H9 (cell line): ENCODE data around the gene FAM8A1. TPM values are rescaled to one million over a fixed set of nuclear protein-coding genes. Genes with fewer than 3 reads are reported as not detected.

Experiments used
- DNase-seq: peaks from one replicate; pipeline ENCODE4 v3.0.0-alpha.2; 2017
- H2AFZ ChIP-seq: one replicate; pipeline ENCODE4 v1.6.1; 2013; ENCODE audit warnings: mild to moderate bottlenecking, low read length, control low read depth, moderate library complexity
- H2AK5ac ChIP-seq: 2 replicates; pipeline ENCODE4 v1.6.1; 2013; ENCODE audit warnings: low read length, control low read depth, mixed read lengths; ENCODE audit not compliant: insufficient read length
- H2BK120ac ChIP-seq: one replicate; pipeline ENCODE4 v1.6.1; 2013; ENCODE audit warnings: low read depth, mild to moderate bottlenecking, low read length, control low read depth, inconsistent platforms; ENCODE audit not compliant: poor library complexity, severe bottlenecking
- H2BK12ac ChIP-seq: 2 replicates; pipeline ENCODE4 v1.6.1; 2013; ENCODE audit warnings: low read length, control low read depth, mixed read lengths, low read depth; ENCODE audit not compliant: insufficient read length
- H2BK15ac ChIP-seq: 2 replicates; pipeline ENCODE4 v1.6.1; 2013; ENCODE audit warnings: low read depth, low read length, control low read depth
- H2BK20ac ChIP-seq: one replicate; pipeline ENCODE4 v1.6.1; 2013; ENCODE audit warnings: low read depth, mild to moderate bottlenecking, low read length, control low read depth, inconsistent platforms; ENCODE audit not compliant: poor library complexity, severe bottlenecking
- H2BK5ac ChIP-seq: 2 replicates; pipeline ENCODE4 v1.6.1; 2013; ENCODE audit warnings: low read length, control low read depth, mixed read lengths; ENCODE audit not compliant: insufficient read length
- H3K14ac ChIP-seq: 2 replicates; pipeline ENCODE4 v1.6.1; 2013; ENCODE audit warnings: low read length, control low read depth; ENCODE audit not compliant: insufficient read depth
- H3K18ac ChIP-seq: 2 replicates; pipeline ENCODE4 v1.6.1; 2013; ENCODE audit warnings: low read depth, mild to moderate bottlenecking, mixed read lengths, low read length, control low read depth; ENCODE audit not compliant: insufficient read length
- H3K23ac ChIP-seq: 2 replicates; pipeline ENCODE4 v1.6.1; 2013; ENCODE audit warnings: low read length, control low read depth, mixed read lengths, low read depth; ENCODE audit not compliant: insufficient read length
- H3K23me2 ChIP-seq: 2 replicates; pipeline ENCODE4 v1.6.1; 2013; ENCODE audit warnings: low read depth, mild to moderate bottlenecking, mixed read lengths, low read length, control low read depth; ENCODE audit not compliant: insufficient read length, poor library complexity, severe bottlenecking
- H3K27ac ChIP-seq: 2 replicates; pipeline ENCODE4 v1.5.1; 2013; ENCODE audit warnings: low read length, control low read depth, mixed read lengths, low read depth; ENCODE audit not compliant: insufficient read length
- H3K27me3 ChIP-seq: 2 replicates; pipeline ENCODE4 v1.6.1; 2013; ENCODE audit warnings: low read length, control low read depth, inconsistent platforms; ENCODE audit not compliant: insufficient read depth
- H3K4ac ChIP-seq: 2 replicates; pipeline ENCODE4 v1.6.1; 2013; ENCODE audit warnings: low read depth, mild to moderate bottlenecking, control low read depth, inconsistent platforms, low read length, moderate library complexity
- H3K4me1 ChIP-seq: 2 replicates; pipeline ENCODE4 v1.6.1; 2013; ENCODE audit warnings: low read length, control low read depth, inconsistent platforms; ENCODE audit not compliant: insufficient read depth
- H3K4me2 ChIP-seq: 2 replicates; pipeline ENCODE4 v1.6.1; 2013; ENCODE audit warnings: low read length, control low read depth, mixed read lengths; ENCODE audit not compliant: insufficient read length, insufficient read depth
- H3K56ac ChIP-seq: 2 replicates; pipeline ENCODE4 v1.6.1; 2013; ENCODE audit warnings: low read depth, mild to moderate bottlenecking, mixed read lengths, low read length, control low read depth; ENCODE audit not compliant: insufficient read length
- H3K79me1 ChIP-seq: 2 replicates; pipeline ENCODE4 v1.6.1; 2013; ENCODE audit warnings: low read depth, mild to moderate bottlenecking, moderate library complexity, low read length, control low read depth, inconsistent platforms; ENCODE audit not compliant: insufficient read depth, poor library complexity, severe bottlenecking
- H3K79me2 ChIP-seq: 2 replicates; pipeline ENCODE4 v1.6.1; 2013; ENCODE audit warnings: low read length, control low read depth, inconsistent platforms; ENCODE audit not compliant: insufficient read depth
- H3K9ac ChIP-seq: 2 replicates; pipeline ENCODE4 v1.6.1; 2013; ENCODE audit warnings: low read length, control low read depth, mixed read lengths; ENCODE audit not compliant: insufficient read length; ENCODE audit errors: extremely low read depth
- H3K9me3 ChIP-seq: one replicate; pipeline ENCODE4 v1.6.1; 2013; ENCODE audit warnings: low read depth, low read length, inconsistent platforms; ENCODE audit not compliant: control insufficient read depth
- H3T11ph ChIP-seq: one replicate; pipeline ENCODE4 v1.6.1; 2013; ENCODE audit warnings: mild to moderate bottlenecking, low read length, control low read depth, inconsistent platforms
- H4K20me1 ChIP-seq: one replicate; pipeline ENCODE4 v1.6.1; 2013; ENCODE audit not compliant: control insufficient read depth, insufficient read length, insufficient read depth
- H4K5ac ChIP-seq: 2 replicates; pipeline ENCODE4 v1.6.1; 2013; ENCODE audit warnings: low read depth, mild to moderate bottlenecking, mixed read lengths, low read length, control low read depth; ENCODE audit not compliant: insufficient read length
- H4K8ac ChIP-seq: replicated peaks from 2 replicates; pipeline ENCODE4 v1.6.1; 2013; ENCODE audit warnings: low read length, control low read depth, mixed read lengths, low read depth; ENCODE audit not compliant: insufficient read length
- H4K91ac ChIP-seq: 2 replicates; pipeline ENCODE4 v1.6.1; 2013; ENCODE audit warnings: low read depth, mild to moderate bottlenecking, moderate library complexity, mixed read lengths, low read length, control low read depth; ENCODE audit not compliant: insufficient read length
- H3K27ac Mint-ChIP-seq, 3 experiments: 2 replicates in 2 of 3; 3 replicates in 1 of 3; pipeline ENCODE4 v1.8.0; 2020 to 2021; ENCODE audit warnings: mixed read lengths in 3 of 3, mild to moderate bottlenecking in 1 of 3, moderate library complexity in 1 of 3
- H3K27me3 Mint-ChIP-seq: 2 replicates; pipeline ENCODE4 v1.8.0; 2021; ENCODE audit warnings: low read depth, mild to moderate bottlenecking, moderate library complexity, mixed read lengths
- H3K36me3 Mint-ChIP-seq, 3 experiments: 2 replicates in 2 of 3; 3 replicates in 1 of 3; pipeline ENCODE4 v1.8.0; 2020 to 2021; ENCODE audit warnings: low read depth in 3 of 3, mixed read lengths in 3 of 3; ENCODE audit not compliant: insufficient read depth in 1 of 3
- H3K4me1 Mint-ChIP-seq, 2 experiments: 2 replicates each; pipeline ENCODE4 v1.8.0; 2020; ENCODE audit warnings: mixed read lengths in 2 of 2
- H3K4me3 Mint-ChIP-seq, 2 experiments: 2 replicates in 1 of 2; 3 replicates in 1 of 2; pipeline ENCODE4 v1.8.0; 2020 to 2021; ENCODE audit warnings: mild to moderate bottlenecking in 2 of 2, mixed read lengths in 2 of 2, moderate library complexity in 1 of 2
- H3K9me3 Mint-ChIP-seq, 2 experiments: 2 replicates in 1 of 2; 3 replicates in 1 of 2; pipeline ENCODE4 v1.8.0; 2020; ENCODE audit warnings: mild to moderate bottlenecking in 2 of 2, mixed read lengths in 2 of 2, moderate library complexity in 1 of 2
- CTCF ChIP-seq: fragments of 200-600 bp; sonication (generic); conservative IDR thresholded peaks from 3 replicates; pipeline ENCODE4 v1.8.0; 2021; ENCODE audit warnings: antibody characterized with exemption, mild to moderate bottlenecking
- WGBS: extraction: QIAGEN DNeasy Blood & Tissue Kit; methylation state at CpG from one replicate; pipeline ENCODE4 v1.1.7; 2013; ENCODE audit warnings: missing lambda C conversion rate, low lambda C conversion rate, mixed read lengths; ENCODE audit not compliant: insufficient read length; ENCODE audit errors: extremely low coverage; 5-methylcytosine and 5-hydroxymethylcytosine counted together
- total RNA-seq: library from RNA; stranded (reverse); gene quantifications from 2 replicates; pipeline ENCODE4 v1.2.1, GENCODE V29; 2021

The FAM8A1 gene
- total RNA-seq, 1 experiment from 2014 or later, result 11.0 TPM

- Histone ChIP-seq H4K5ac (no peak overlapping the region), H4K8ac (no peak overlapping the region), H3K9ac (no peak overlapping the region), H2AK5ac (no peak overlapping the region), H2AFZ (no peak overlapping the region), H2BK120ac (no peak overlapping the region), H2BK5ac (no peak overlapping the region), H3K27ac (no peak overlapping the region), H3K4me1 (no peaks in the 10 kb centered on the region), H3K18ac (no peak overlapping the region), H4K91ac (no peak overlapping the region), H3K79me1 (no peaks in the 10 kb centered on the region), H3K9me3 (no peaks in the 10 kb centered on the region), H3K27me3 (no peaks in the 10 kb centered on the region), H2BK15ac (no peak overlapping the region), H2BK12ac (no peak overlapping the region), H3K56ac (no peak overlapping the region), H3T11ph (no peak overlapping the region), H2BK20ac (no peak overlapping the region), H4K20me1 (no peaks in the 10 kb centered on the region), H3K4me2 (no peak overlapping the region), H3K4ac (no peak overlapping the region), H3K23ac (no peak overlapping the region), H3K14ac (no peak overlapping the region), H3K23me2 (no peaks in the 10 kb centered on the region), H3K79me2 (no peaks in the 10 kb centered on the region; the same call in 1 of the 2 replicates)
- WGBS, result no CpG with 5 or more reads among the region's 5 CpGs
- Mint-ChIP-seq H3K27ac (no peak overlapping the region), H3K27me3 (no peaks in the 10 kb centered on the region), H3K9me3 (no peaks in the 10 kb centered on the region), H3K4me1 (no peaks in the 10 kb centered on the region), H3K36me3 (peaks cover 33 to 82% (median 63%) of the 10 kb centered on the region in 3 experiments), H3K4me3 (no peak overlapping the region)
- DNase-seq, result no peak
- TF ChIP-seq CTCF, result no peak
These were observed 22.0 kb downstream of the FAM8A1 start for GRCh38 chr6:17622144-17622543.
